Stomach (tissue), 9 donors: ENCODE results near the gene CA11. TPM values are rescaled to one million over a fixed set of nuclear protein-coding genes. Genes with fewer than 3 reads are reported as not detected.

ENCODE experiments used
- DNase-seq, 2 donors: peaks; one replicate each; pipeline versions ENCODE4 v3.0.0 to v3.0.0-alpha.2; 2013 to 2019
- H3K27ac ChIP-seq, 5 donors: fragments of 200-600 bp in 4 of 5; sonication (generic) in 4 of 5; one replicate each; pipeline ENCODE4 v1.5.1; 2013 to 2019; ENCODE audit warnings: mild to moderate bottlenecking in 1 of 5, moderate library complexity in 1 of 5
- H3K27me3 ChIP-seq, 3 donors: fragments of 200-600 bp; sonication (generic); one replicate each; pipeline ENCODE4 v1.5.1; 2017 to 2019; ENCODE audit warnings: mixed run types in 1 of 3
- H3K36me3 ChIP-seq, 4 donors: fragments of 200-600 bp; sonication (generic); 1 replicate in 3 of 4; 2 replicates in 1 of 4; pipeline ENCODE4 v1.5.1; 2016 to 2019
- H3K4me1 ChIP-seq, 4 donors: fragments of 200-600 bp; sonication (generic); one replicate each; pipeline ENCODE4 v1.5.1; 2016 to 2019
- H3K4me3 ChIP-seq, 4 donors: fragments of 200-600 bp; sonication (generic) in 3 of 4; one replicate each; pipeline ENCODE4 v1.5.1; 2016 to 2019; ENCODE audit warnings: mild to moderate bottlenecking in 1 of 4
- H3K9me3 ChIP-seq, 4 donors: fragments of 200-600 bp; sonication (generic); one replicate each; pipeline ENCODE4 v1.5.1; 2016 to 2019
- CTCF ChIP-seq, 7 experiments: fragments of 450-650 bp in 4 of 7; fragments of 200-600 bp in 3 of 7; sonication (generic) in 3 of 7; IDR thresholded peaks; one replicate each; pipeline ENCODE4 v1.5.1; 2016 to 2019; ENCODE audit warnings: antibody characterized with exemption in 7 of 7, control low read depth in 2 of 7, mild to moderate bottlenecking in 1 of 7
- EP300 ChIP-seq: sonication (generic); formaldehyde crosslinking; IDR thresholded peaks from one replicate; pipeline ENCODE4 v1.6.1; 2017; ENCODE audit warnings: antibody characterized with exemption
- POLR2A ChIP-seq, 4 donors: fragments of 450-650 bp; IDR thresholded peaks; one replicate each; pipeline ENCODE4 v1.6.1; 2016; ENCODE audit warnings: antibody characterized with exemption in 4 of 4, control low read depth in 2 of 4, mild to moderate bottlenecking in 1 of 4, moderate library complexity in 1 of 4
- POLR2AphosphoS5 ChIP-seq, 3 donors: sonication (generic); formaldehyde crosslinking; IDR thresholded peaks; one replicate each; pipeline ENCODE4 v1.6.1; 2016; ENCODE audit warnings: antibody characterized with exemption in 3 of 3
- WGBS, 5 donors: extraction: QIAGEN DNeasy Blood & Tissue Kit in 3 of 5; methylation state at CpG; one replicate each; pipeline versions ENCODE4 v1.1.5 to v1.1.7; 2013 to 2018; 5-methylcytosine and 5-hydroxymethylcytosine counted together
- intact Hi-C: fragments of 100-400 bp; cut with DNase I; formaldehyde crosslinking; loops from one replicate; pipeline ENCODE4 v1.15.1; 2023; ENCODE audit warnings: low total_unique reads
- polyA plus RNA-seq, 3 donors: library from polyadenylated mRNA; stranded (reverse); fragments of 200-250 nt; gene quantifications; one replicate each; pipeline ENCODE4 v1.2.3, GENCODE V29; 2013
- total RNA-seq, 5 donors: library from RNA; depleted of rRNA; stranded (reverse); fragments of >200 nt; gene quantifications; one replicate each; pipeline versions ENCODE4 v1.1.0 to v1.2.3, GENCODE V29; 2014 to 2016
- donor health status: healthy with polysubstance abuse.
- donor health status: Bipolar disorder and iron deficiency.
- donor health status: healthy.

CA11 gene
- total and polyA plus RNA-seq, 8 donors, result 1.8 to 33.0 (median 15.8) TPM; not detected in 1

GRCh38 chr19:48630296-48631063, 15.5 kb downstream of the CA11 start:
- intact Hi-C loops, result no loop called here
- 16 to 36% (median 22%) methylated on average over 20 to 47 of the region's 47 CpGs for WGBS, 5 donors
- H3K27me3 ChIP-seq, result no peaks in the 10 kb centered on the region
- no peaks in the 10 kb centered on the region for H3K9me3 ChIP-seq
- H3K27ac ChIP-seq, result peak overlapping the region; percentile 85 to 98 (median 93)
- H3K36me3 ChIP-seq, result peaks cover 0 to 48% (median 27%) of the 10 kb centered on the region in 4 donors
- peak overlapping the region; percentile 15 to 31 (median 20) for H3K4me3 ChIP-seq
- H3K4me1 ChIP-seq, result peaks cover 52 to 99% (median 84%) of the 10 kb centered on the region in 4 donors
- DNase-seq, result peak; percentile 93 to 95
- TF ChIP-seq EP300 (no peak), POLR2A (IDR thresholded peaks at IDR 0.05) (no peak), POLR2AphosphoS5 (IDR thresholded peaks at IDR 0.05) (peak; percentile 58 to 92 (median 68)), CTCF (IDR thresholded peaks at IDR 0.05) (peak in 4 of 7 experiments; percentile 11 to 26 (median 18))

GRCh38 chr19:48629599-48630295, 16.2 kb downstream of the CA11 start:
- no peaks in the 10 kb centered on the region for H3K9me3 ChIP-seq
- no peaks in the 10 kb centered on the region for H3K27me3 ChIP-seq
- peak overlapping the region; percentile 85 to 98 (median 93) for H3K27ac ChIP-seq
- no peak for TF ChIP-seq POLR2A (IDR thresholded peaks at IDR 0.05)
- TF ChIP-seq POLR2AphosphoS5 (IDR thresholded peaks at IDR 0.05), result peak in 2 of 3 donors; percentile 22 to 76
- DNase-seq, result peak; percentile 89 to 93
- WGBS, 5 donors, result 34 to 72% (median 39%) methylated on average over 24 to 48 of the region's 48 CpGs
- H3K36me3 ChIP-seq, result peaks cover 0 to 48% (median 27%) of the 10 kb centered on the region in 4 donors
- H3K4me1 ChIP-seq, result peaks cover 47 to 99% (median 85%) of the 10 kb centered on the region in 4 donors
- intact Hi-C loops, result no loop called here
- peak overlapping the region in 3 of 4 donors; percentile 15 to 31 (median 24) for H3K4me3 ChIP-seq

- Histone ChIP-seq H3K27me3 (no peaks in the 10 kb centered on the region), H3K4me1 (peaks cover 50 to 99% (median 86%) of the 10 kb centered on the region in 4 donors), H3K36me3 (peaks cover 0 to 48% (median 27%) of the 10 kb centered on the region in 4 donors), H3K27ac (peak overlapping the region; percentile 85 to 98 (median 93)), H3K9me3 (no peaks in the 10 kb centered on the region), H3K4me3 (no peak overlapping the region)
- DNase-seq, result peak in 1 of 2 donors; percentile 23
- TF ChIP-seq POLR2A (IDR thresholded peaks at IDR 0.05) (no peak), POLR2AphosphoS5 (IDR thresholded peaks at IDR 0.05) (no peak), CTCF (IDR thresholded peaks at IDR 0.05) (no peak), EP300 (no peak)
- WGBS, 5 donors, result 88 to 94% (median 91%) methylated on average over 14 to 22 of the region's 22 CpGs
- intact Hi-C loops, result no loop called here
Observed at GRCh38 chr19:48629297-48629598, 16.7 kb downstream of the CA11 start.

- H3K36me3 ChIP-seq, result peaks cover 0 to 48% (median 27%) of the 10 kb centered on the region in 4 donors
- H3K27ac ChIP-seq, result peak overlapping the region; percentile 12 to 98 (median 93)
- H3K4me1 ChIP-seq, result peaks cover 47 to 95% (median 84%) of the 10 kb centered on the region in 4 donors
- H3K4me3 ChIP-seq, result no peak overlapping the region
- no peaks in the 10 kb centered on the region for H3K27me3 ChIP-seq
- H3K9me3 ChIP-seq, result no peaks in the 10 kb centered on the region
- 73 to 82% (median 78%) methylated on average over 34 of the region's 34 CpGs for WGBS, 5 donors
- TF ChIP-seq POLR2A (IDR thresholded peaks at IDR 0.05), result no peak
- no peak for TF ChIP-seq CTCF (IDR thresholded peaks at IDR 0.05)
- TF ChIP-seq POLR2AphosphoS5 (IDR thresholded peaks at IDR 0.05), result no peak
- no peak for TF ChIP-seq EP300
- intact Hi-C loops, result no loop called here
- DNase-seq, result no peak
Observed at GRCh38 chr19:48628486-48629296, 17.3 kb downstream of the CA11 start.
